WTC11 (cell line): Measurements from ENCODE around the gene PRRT1. TPM values are rescaled to one million over a fixed set of nuclear protein-coding genes. Genes with fewer than 3 reads are reported as not detected.
A peak's percentile ranks its signal among the peaks of the same experiment; 100 is the strongest.

Experiments
- ATAC-seq: fragments of 200-7000 bp; cut with Tn5 transposase; 2 replicates; pipeline ENCODE4 v1.10.0; 2021; ENCODE audit warnings: mild to moderate bottlenecking, moderate library complexity
- CTCF ChIA-PET: fragments of 300-600 bp; sonication (Branson Sonifier 250); formaldehyde crosslinking; loops from one replicate; lab custom pipeline; 2021; ENCODE audit warnings: antibody characterized with exemption; lab: Charles Lee
- POLR2A ChIA-PET: fragments of 350-600 bp; sonication (Branson Sonifier 250); formaldehyde crosslinking; loops from one replicate; lab custom pipeline; 2021; ENCODE audit warnings: antibody characterized with exemption; lab: Charles Lee
- DNase-seq: peaks from one replicate; pipeline ENCODE4 v3.0.0; 2021; ENCODE audit warnings: low spot score
- H3K27ac Mint-ChIP-seq: 2 replicates; pipeline ENCODE4 v1.8.0; 2021; ENCODE audit warnings: mixed read lengths
- H3K27me3 Mint-ChIP-seq: 2 replicates; pipeline ENCODE4 v1.8.0; 2021; ENCODE audit warnings: low read depth, mild to moderate bottlenecking, moderate library complexity, mixed read lengths
- H3K36me3 Mint-ChIP-seq: 2 replicates; pipeline ENCODE4 v1.8.0; 2021; ENCODE audit warnings: mixed read lengths
- H3K4me1 Mint-ChIP-seq: 2 replicates; pipeline ENCODE4 v1.8.0; 2022; ENCODE audit warnings: mixed read lengths
- H3K4me3 Mint-ChIP-seq: 2 replicates; pipeline ENCODE4 v1.8.0; 2021; ENCODE audit warnings: mild to moderate bottlenecking, moderate library complexity, mixed read lengths
- H3K9me3 Mint-ChIP-seq: 2 replicates; pipeline ENCODE4 v1.8.0; 2021; ENCODE audit warnings: mixed read lengths
- CBFB ChIP-seq: sonication (generic); formaldehyde crosslinking; IDR thresholded peaks from 2 replicates; pipeline ENCODE4 v1.8.1; 2022; ENCODE audit warnings: mild to moderate bottlenecking, low read depth, missing genetic modification reagents
- GTF2I ChIP-seq: fragments of 250-450 bp; sonication (Bioruptor Pico); conservative IDR thresholded peaks from 2 replicates; pipeline ENCODE4 v1.4.0; 2021; ENCODE audit warnings: mild to moderate bottlenecking
- JAZF1 ChIP-seq: fragments of 250-450 bp; sonication (Bioruptor Pico); IDR thresholded peaks from 2 replicates; pipeline ENCODE4 v1.9.0; 2021; ENCODE audit warnings: moderate library complexity, mild to moderate bottlenecking, inconsistent platforms
- NFE2L1 ChIP-seq: sonication (generic); formaldehyde crosslinking; IDR thresholded peaks from 2 replicates; pipeline ENCODE4 v1.8.1; 2023; ENCODE audit warnings: missing genetic modification reagents
- SMAD3 ChIP-seq: sonication (generic); formaldehyde crosslinking; IDR thresholded peaks from 2 replicates; pipeline ENCODE4 v1.8.0; 2022; ENCODE audit warnings: missing genetic modification reagents, mild to moderate bottlenecking, borderline replicate concordance
- TEAD4 ChIP-seq: sonication (generic); formaldehyde crosslinking; IDR thresholded peaks from 2 replicates; pipeline ENCODE4 v1.8.0; 2022; ENCODE audit warnings: mild to moderate bottlenecking, missing genetic modification reagents
- ZNF219 ChIP-seq: sonication (generic); formaldehyde crosslinking; IDR thresholded peaks from 2 replicates; pipeline ENCODE4 v1.8.0; 2023; ENCODE audit warnings: missing genetic modification reagents, mild to moderate bottlenecking, borderline replicate concordance
- total RNA-seq: library from RNA; stranded (reverse); gene quantifications from 3 replicates; pipeline ENCODE4 v1.2.3, GENCODE V29; 2021
- TF ChIP-seq, protein P1 (sequence below): sonication (generic); formaldehyde crosslinking; IDR thresholded peaks from 2 replicates; pipeline ENCODE4 v1.8.1; 2022; ENCODE audit warnings: mild to moderate bottlenecking, moderate library complexity, missing genetic modification reagents
- TF ChIP-seq, protein P2 (sequence below): sonication (generic); formaldehyde crosslinking; IDR thresholded peaks from 2 replicates; pipeline ENCODE4 v1.8.0; 2023; ENCODE audit warnings: missing genetic modification reagents, mild to moderate bottlenecking, borderline replicate concordance
- TF ChIP-seq, protein P3 (sequence below): fragments of 250-450 bp; sonication (Bioruptor Pico); IDR thresholded peaks from 2 replicates; pipeline ENCODE4 v1.9.0; 2021; ENCODE audit warnings: mild to moderate bottlenecking, borderline replicate concordance
- TF ChIP-seq, protein P4 (sequence below): fragments of 250-450 bp; sonication (Bioruptor Pico); IDR thresholded peaks from 2 replicates; pipeline ENCODE4 v1.8.0; 2021; ENCODE audit warnings: mild to moderate bottlenecking
- TF ChIP-seq, protein P5 (sequence below): fragments of 250-450 bp; sonication (Bioruptor Pico); conservative IDR thresholded peaks from 2 replicates; pipeline ENCODE4 v1.9.0; 2021; ENCODE audit warnings: mild to moderate bottlenecking
- TF ChIP-seq, protein P6 (sequence below): sonication (generic); formaldehyde crosslinking; IDR thresholded peaks from 2 replicates; pipeline ENCODE4 v1.8.0; 2022; ENCODE audit warnings: mild to moderate bottlenecking, missing genetic modification reagents
- TF ChIP-seq, protein P7 (sequence below): sonication (generic); formaldehyde crosslinking; IDR thresholded peaks from 2 replicates; pipeline ENCODE4 v1.8.1; 2023; ENCODE audit warnings: mild to moderate bottlenecking, moderate library complexity, missing genetic modification reagents

PRRT1 gene
- total RNA-seq, 1 experiment from 2014 or later, result 1.6 TPM

DNA sequence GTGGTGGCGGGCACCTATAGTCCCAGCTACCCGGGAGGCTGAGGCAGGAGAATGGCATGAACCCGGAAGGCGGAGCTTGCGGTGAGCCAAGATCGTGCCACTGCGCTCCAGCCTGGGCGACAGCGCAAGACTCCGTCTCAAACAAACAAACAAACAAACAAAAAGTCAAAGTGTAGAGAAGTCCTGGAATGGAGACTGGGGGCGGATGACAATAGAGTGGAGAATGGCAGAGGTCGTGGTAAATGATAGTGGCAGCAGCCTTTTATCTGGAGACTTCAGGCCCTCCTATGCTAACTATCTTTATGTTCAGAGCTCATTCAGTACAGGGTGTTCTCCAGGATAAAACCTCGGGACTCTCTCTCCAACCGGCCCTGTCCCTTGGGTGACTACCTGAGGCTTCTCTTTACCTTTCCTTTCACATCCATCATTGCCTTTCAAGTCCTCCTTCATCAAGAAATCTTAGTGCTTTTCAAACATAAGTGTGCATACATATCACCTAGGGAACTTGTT is 20.2 kb downstream of the PRRT1 start:
- no peaks in the 10 kb centered on the region for H3K36me3 Mint-ChIP-seq
- DNase-seq, result no peak
- peak overlapping the region; percentile 41 for H3K4me3 Mint-ChIP-seq
- H3K4me1 Mint-ChIP-seq, result peaks cover 23% of the 10 kb centered on the region
- H3K27me3 Mint-ChIP-seq, result peaks cover 24% of the 10 kb centered on the region
- H3K9me3 Mint-ChIP-seq, result no peaks in the 10 kb centered on the region
- ATAC-seq, result no peak
- TF ChIP-seq, protein P1, sequence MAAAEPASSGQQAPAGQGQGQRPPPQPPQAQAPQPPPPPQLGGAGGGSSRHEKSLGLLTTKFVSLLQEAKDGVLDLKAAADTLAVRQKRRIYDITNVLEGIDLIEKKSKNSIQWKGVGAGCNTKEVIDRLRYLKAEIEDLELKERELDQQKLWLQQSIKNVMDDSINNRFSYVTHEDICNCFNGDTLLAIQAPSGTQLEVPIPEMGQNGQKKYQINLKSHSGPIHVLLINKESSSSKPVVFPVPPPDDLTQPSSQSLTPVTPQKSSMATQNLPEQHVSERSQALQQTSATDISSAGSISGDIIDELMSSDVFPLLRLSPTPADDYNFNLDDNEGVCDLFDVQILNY (CRISPR knock-in tag), result no peak
- no peak for TF ChIP-seq GTF2I (CRISPR knock-in tag)
- no peak for TF ChIP-seq CBFB (CRISPR knock-in tag)
- TF ChIP-seq, protein P2, sequence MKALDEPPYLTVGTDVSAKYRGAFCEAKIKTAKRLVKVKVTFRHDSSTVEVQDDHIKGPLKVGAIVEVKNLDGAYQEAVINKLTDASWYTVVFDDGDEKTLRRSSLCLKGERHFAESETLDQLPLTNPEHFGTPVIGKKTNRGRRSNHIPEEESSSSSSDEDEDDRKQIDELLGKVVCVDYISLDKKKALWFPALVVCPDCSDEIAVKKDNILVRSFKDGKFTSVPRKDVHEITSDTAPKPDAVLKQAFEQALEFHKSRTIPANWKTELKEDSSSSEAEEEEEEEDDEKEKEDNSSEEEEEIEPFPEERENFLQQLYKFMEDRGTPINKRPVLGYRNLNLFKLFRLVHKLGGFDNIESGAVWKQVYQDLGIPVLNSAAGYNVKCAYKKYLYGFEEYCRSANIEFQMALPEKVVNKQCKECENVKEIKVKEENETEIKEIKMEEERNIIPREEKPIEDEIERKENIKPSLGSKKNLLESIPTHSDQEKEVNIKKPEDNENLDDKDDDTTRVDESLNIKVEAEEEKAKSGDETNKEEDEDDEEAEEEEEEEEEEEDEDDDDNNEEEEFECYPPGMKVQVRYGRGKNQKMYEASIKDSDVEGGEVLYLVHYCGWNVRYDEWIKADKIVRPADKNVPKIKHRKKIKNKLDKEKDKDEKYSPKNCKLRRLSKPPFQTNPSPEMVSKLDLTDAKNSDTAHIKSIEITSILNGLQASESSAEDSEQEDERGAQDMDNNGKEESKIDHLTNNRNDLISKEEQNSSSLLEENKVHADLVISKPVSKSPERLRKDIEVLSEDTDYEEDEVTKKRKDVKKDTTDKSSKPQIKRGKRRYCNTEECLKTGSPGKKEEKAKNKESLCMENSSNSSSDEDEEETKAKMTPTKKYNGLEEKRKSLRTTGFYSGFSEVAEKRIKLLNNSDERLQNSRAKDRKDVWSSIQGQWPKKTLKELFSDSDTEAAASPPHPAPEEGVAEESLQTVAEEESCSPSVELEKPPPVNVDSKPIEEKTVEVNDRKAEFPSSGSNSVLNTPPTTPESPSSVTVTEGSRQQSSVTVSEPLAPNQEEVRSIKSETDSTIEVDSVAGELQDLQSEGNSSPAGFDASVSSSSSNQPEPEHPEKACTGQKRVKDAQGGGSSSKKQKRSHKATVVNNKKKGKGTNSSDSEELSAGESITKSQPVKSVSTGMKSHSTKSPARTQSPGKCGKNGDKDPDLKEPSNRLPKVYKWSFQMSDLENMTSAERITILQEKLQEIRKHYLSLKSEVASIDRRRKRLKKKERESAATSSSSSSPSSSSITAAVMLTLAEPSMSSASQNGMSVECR (CRISPR knock-in tag), result no peak
- CTCF ChIA-PET, result interaction anchor here (0.6 to 6.1 kb wide), 3 partner anchors 11 to 15 kb away, joined by 3 to 63 read pairs (median 6); no protein-coding TSS in a partner anchor
- no peak overlapping the region for H3K27ac Mint-ChIP-seq
- POLR2A ChIA-PET, result interaction anchor here (1.6 kb wide), 1 partner anchor 17 kb away, joined by 4 read pairs; no protein-coding TSS in a partner anchor

DNA sequence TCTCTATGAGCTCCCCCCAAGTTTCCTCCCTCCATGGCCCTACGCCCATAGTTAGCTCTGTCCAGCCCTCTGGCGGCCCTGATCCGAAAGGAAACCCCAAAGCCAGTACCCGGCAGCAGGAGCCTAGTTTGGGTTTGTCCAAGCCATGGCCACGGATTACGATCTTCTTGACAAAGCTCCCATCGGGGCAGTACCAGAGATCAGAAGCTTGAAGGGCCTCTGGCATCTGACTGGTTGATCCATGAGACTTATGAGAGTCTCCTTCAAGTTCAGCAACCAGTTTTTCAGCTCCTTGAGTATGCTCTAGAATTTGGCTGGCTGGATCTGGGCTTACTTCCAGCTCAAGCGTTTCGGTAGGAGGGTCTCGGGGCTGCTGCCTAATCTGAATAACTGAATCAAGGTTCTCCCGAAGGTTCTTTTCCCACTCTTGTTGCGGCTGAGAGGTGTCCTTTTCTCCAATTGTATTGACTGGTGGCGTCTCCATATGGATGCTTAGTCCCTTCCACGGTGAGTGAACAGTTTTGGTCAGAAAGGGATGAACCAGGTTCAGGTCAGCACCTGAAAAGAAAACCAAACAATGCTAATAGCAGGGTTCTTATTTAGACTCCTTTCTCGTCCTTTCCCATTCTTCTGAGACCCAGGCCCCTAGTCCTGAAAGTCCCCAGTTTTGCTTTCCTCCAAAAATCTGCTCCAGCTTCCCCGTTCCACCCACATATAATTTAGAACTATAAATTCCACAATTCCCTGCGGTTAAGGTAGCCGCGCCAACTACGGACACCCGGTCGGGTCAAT is 22.2 kb downstream of the PRRT1 start:
- H3K27me3 Mint-ChIP-seq, result peaks cover 12% of the 10 kb centered on the region
- H3K4me3 Mint-ChIP-seq, result peak overlapping the region; percentile 95
- peak overlapping the region; percentile 93 for H3K27ac Mint-ChIP-seq
- H3K4me1 Mint-ChIP-seq, result peaks cover 23% of the 10 kb centered on the region
- ChIA-PET POLR2A (interaction anchor here (0.5 to 1.9 kb wide), 8 partner anchors 17 to 1917 kb away, joined by 3 to 5 read pairs (median 4); no protein-coding TSS in a partner anchor), CTCF (interaction anchor here (0.6 to 6.1 kb wide), 12 partner anchors 9 to 824 kb away, joined by 3 to 63 read pairs (median 6); partner anchors contain the start of genes EGFL8 and PRRT1)
- peaks cover 7% of the 10 kb centered on the region for H3K36me3 Mint-ChIP-seq
- H3K9me3 Mint-ChIP-seq, result no peaks in the 10 kb centered on the region
- ATAC-seq (no peak), DNase-seq (no peak)
- TF ChIP-seq ZNF219 (CRISPR knock-in tag), result no peak
- TF ChIP-seq, protein P3, sequence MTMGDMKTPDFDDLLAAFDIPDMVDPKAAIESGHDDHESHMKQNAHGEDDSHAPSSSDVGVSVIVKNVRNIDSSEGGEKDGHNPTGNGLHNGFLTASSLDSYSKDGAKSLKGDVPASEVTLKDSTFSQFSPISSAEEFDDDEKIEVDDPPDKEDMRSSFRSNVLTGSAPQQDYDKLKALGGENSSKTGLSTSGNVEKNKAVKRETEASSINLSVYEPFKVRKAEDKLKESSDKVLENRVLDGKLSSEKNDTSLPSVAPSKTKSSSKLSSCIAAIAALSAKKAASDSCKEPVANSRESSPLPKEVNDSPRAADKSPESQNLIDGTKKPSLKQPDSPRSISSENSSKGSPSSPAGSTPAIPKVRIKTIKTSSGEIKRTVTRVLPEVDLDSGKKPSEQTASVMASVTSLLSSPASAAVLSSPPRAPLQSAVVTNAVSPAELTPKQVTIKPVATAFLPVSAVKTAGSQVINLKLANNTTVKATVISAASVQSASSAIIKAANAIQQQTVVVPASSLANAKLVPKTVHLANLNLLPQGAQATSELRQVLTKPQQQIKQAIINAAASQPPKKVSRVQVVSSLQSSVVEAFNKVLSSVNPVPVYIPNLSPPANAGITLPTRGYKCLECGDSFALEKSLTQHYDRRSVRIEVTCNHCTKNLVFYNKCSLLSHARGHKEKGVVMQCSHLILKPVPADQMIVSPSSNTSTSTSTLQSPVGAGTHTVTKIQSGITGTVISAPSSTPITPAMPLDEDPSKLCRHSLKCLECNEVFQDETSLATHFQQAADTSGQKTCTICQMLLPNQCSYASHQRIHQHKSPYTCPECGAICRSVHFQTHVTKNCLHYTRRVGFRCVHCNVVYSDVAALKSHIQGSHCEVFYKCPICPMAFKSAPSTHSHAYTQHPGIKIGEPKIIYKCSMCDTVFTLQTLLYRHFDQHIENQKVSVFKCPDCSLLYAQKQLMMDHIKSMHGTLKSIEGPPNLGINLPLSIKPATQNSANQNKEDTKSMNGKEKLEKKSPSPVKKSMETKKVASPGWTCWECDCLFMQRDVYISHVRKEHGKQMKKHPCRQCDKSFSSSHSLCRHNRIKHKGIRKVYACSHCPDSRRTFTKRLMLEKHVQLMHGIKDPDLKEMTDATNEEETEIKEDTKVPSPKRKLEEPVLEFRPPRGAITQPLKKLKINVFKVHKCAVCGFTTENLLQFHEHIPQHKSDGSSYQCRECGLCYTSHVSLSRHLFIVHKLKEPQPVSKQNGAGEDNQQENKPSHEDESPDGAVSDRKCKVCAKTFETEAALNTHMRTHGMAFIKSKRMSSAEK, result no peak
- TF ChIP-seq JAZF1, result no peak
- TF ChIP-seq NFE2L1 (CRISPR knock-in tag), result no peak
- TF ChIP-seq, protein P4, sequence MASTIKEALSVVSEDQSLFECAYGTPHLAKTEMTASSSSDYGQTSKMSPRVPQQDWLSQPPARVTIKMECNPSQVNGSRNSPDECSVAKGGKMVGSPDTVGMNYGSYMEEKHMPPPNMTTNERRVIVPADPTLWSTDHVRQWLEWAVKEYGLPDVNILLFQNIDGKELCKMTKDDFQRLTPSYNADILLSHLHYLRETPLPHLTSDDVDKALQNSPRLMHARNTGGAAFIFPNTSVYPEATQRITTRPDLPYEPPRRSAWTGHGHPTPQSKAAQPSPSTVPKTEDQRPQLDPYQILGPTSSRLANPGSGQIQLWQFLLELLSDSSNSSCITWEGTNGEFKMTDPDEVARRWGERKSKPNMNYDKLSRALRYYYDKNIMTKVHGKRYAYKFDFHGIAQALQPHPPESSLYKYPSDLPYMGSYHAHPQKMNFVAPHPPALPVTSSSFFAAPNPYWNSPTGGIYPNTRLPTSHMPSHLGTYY (CRISPR knock-in tag), result no peak
- TF ChIP-seq, protein P5, sequence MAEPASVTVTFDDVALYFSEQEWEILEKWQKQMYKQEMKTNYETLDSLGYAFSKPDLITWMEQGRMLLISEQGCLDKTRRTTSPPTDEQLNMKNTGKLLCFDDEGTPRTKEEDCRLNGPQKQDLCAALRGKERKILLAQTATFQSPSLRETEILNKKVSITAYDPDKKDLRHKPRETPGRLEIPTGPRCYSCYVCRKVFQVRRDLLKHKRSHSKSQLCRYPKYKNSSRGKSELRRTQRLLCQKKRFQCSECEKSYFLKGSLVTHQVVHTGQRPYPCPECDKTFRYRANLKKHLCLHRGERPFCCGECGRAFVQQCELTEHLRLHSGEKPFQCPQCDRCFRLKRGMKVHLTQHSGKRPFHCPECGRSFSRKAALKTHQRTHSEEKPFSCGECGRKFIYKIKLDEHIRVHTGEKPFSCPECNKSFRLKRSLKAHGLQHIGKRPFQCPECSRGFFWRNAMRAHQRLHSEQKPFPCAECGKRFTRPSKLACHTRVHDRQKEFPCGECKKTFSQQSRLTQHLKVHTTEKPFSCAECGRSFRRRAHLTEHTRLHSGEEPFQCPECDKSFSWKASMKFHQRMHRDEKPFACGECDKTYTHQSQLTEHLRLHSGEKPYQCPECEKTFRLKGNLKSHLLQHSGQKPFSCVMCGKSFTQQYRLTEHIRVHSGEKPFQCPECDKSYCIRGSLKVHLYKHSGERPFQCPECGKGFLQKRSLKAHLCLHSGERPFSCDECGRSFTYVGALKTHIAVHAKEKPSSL (CRISPR knock-in tag), result no peak
- TF ChIP-seq, protein P6, sequence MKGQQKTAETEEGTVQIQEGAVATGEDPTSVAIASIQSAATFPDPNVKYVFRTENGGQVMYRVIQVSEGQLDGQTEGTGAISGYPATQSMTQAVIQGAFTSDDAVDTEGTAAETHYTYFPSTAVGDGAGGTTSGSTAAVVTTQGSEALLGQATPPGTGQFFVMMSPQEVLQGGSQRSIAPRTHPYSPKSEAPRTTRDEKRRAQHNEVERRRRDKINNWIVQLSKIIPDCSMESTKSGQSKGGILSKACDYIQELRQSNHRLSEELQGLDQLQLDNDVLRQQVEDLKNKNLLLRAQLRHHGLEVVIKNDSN, result no peak
- no peak for TF ChIP-seq SMAD3
- no peak for TF ChIP-seq TEAD4 (CRISPR knock-in tag)
- TF ChIP-seq, protein P7, sequence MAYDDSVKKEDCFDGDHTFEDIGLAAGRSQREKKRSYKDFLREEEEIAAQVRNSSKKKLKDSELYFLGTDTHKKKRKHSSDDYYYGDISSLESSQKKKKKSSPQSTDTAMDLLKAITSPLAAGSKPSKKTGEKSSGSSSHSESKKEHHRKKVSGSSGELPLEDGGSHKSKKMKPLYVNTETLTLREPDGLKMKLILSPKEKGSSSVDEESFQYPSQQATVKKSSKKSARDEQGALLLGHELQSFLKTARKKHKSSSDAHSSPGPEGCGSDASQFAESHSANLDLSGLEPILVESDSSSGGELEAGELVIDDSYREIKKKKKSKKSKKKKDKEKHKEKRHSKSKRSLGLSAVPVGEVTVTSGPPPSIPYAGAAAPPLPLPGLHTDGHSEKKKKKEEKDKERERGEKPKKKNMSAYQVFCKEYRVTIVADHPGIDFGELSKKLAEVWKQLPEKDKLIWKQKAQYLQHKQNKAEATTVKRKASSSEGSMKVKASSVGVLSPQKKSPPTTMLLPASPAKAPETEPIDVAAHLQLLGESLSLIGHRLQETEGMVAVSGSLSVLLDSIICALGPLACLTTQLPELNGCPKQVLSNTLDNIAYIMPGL, result no peak
